ENCODE results near the gene MCRIP2. TPM values are rescaled to one million over a fixed set of nuclear protein-coding genes. Genes with fewer than 3 reads are reported as not detected.

Gene MCRIP2
- total and polyA plus RNA-seq, 2 of the 8 experiments (the other 6 are each of a cell fraction or from before 2014, with no cell fraction given): 45.4 to 75.5 TPM

GRCh38 chr16:595942-596735 is 45.5 kb upstream of the MCRIP2 start (continued):
- TF ChIP-seq SP2 (IDR thresholded peaks at IDR 0.05; ENCODE audit: low read length): no peak
- TF ChIP-seq USF2 (IDR thresholded peaks at IDR 0.05; ENCODE audit: low read length): no peak
- TF ChIP-seq NANOG (IDR thresholded peaks at IDR 0.05; ENCODE audit: insufficient read depth, low read depth, low read length, poor library complexity, severe bottlenecking): no peak

Measured in H1 (cell line).